SK-N-SH (cell line): ENCODE data around the gene MCF2L.

ENCODE experiments used
- CTCF ChIP-seq: fragments of 200-600 bp; sonication (generic); IDR thresholded peaks from 2 replicates; pipeline ENCODE4 v1.6.1; 2017; ENCODE audit warnings: antibody characterized with exemption, mild to moderate bottlenecking, moderate library complexity
- MAX ChIP-seq: IDR thresholded peaks from 2 replicates; pipeline ENCODE4 v1.4.0; 2012; ENCODE audit warnings: low read depth
- MXI1 ChIP-seq: IDR thresholded peaks from 2 replicates; pipeline ENCODE4 v1.6.1; 2012; ENCODE audit warnings: mild to moderate bottlenecking, low read depth, low read length, improper control_type of control experiment
- NFIC ChIP-seq: IDR thresholded peaks from 2 replicates; pipeline ENCODE4 v1.4.0; 2012; ENCODE audit warnings: borderline replicate concordance
- POLR2AphosphoS5 ChIP-seq: IDR thresholded peaks from 2 replicates; pipeline ENCODE4 v1.6.1; 2012; ENCODE audit warnings: low read depth, low read length
- RAD21 ChIP-seq: IDR thresholded peaks from 2 replicates; pipeline ENCODE4 v1.6.1; 2012; ENCODE audit warnings: mild to moderate bottlenecking, low read length
- RCOR1 ChIP-seq: fragments of 150-350 bp; IDR thresholded peaks from 2 replicates; pipeline ENCODE4 v1.6.1; 2017; ENCODE audit warnings: antibody characterized with exemption, low read length
- REST ChIP-seq: IDR thresholded peaks from 2 replicates; pipeline ENCODE4 v1.6.1; 2012; ENCODE audit warnings: mild to moderate bottlenecking, low read depth, low read length, moderate library complexity
- RFX5 ChIP-seq: IDR thresholded peaks from 2 replicates; pipeline ENCODE4 v1.6.1; 2012; ENCODE audit warnings: mild to moderate bottlenecking, improper control_type of control experiment, low read length
- TEAD4 ChIP-seq: IDR thresholded peaks from 2 replicates; pipeline ENCODE4 v1.4.0; 2012; ENCODE audit warnings: mild to moderate bottlenecking, borderline replicate concordance; ENCODE audit not compliant: insufficient read depth
- YY1 ChIP-seq: IDR thresholded peaks from 2 replicates; pipeline ENCODE4 v1.4.0; 2012; ENCODE audit warnings: low read depth, mild to moderate bottlenecking

- no peak for TF ChIP-seq RAD21
- no peak for TF ChIP-seq REST
- TF ChIP-seq RFX5: no peak
- TF ChIP-seq CTCF: no peak
- TF ChIP-seq YY1: no peak
- TF ChIP-seq TEAD4: no peak
- TF ChIP-seq POLR2AphosphoS5: no peak
- TF ChIP-seq MXI1: no peak
- TF ChIP-seq MAX: no peak
- TF ChIP-seq NFIC: no peak
- TF ChIP-seq RCOR1: no peak
Observed at GRCh38 chr13:113058129-113058987, 89.3 kb downstream of the MCF2L start.
